Measurements from ENCODE around the gene H6PD. TPM values are rescaled to one million over a fixed set of nuclear protein-coding genes. Genes with fewer than 3 reads are reported as not detected.

The H6PD gene
- total RNA-seq, 2 donors from 2014 or later: 4.4 to 16.2 TPM

Other genes with a start within 250 kb of the H6PD start
- not detected for gene SLC2A7, start 208.4 kb upstream of the H6PD start, total RNA-seq
- not detected for gene SLC2A5, start 165.1 kb upstream of the H6PD start, total RNA-seq
- gene GPR157, start 105.7 kb upstream of the H6PD start, total RNA-seq: 1 to 10 TPM; 4.5 to 9.1 TPM
- gene SPSB1, start 58.1 kb downstream of the H6PD start, total RNA-seq: 10 to 100 TPM in 1 of 2 donors, 1 to 10 TPM in 1; 3.8 to 12.6 TPM

Data from activated naive CD4-positive, alpha-beta T cell treated with anti-CD3 and anti-CD28 coated beads, Interleukin-2, amount 50 U/mL, for 72 hours (primary cell).